HCT116 (cell line): Measurements from ENCODE around the gene NHSL1. TPM values are rescaled to one million over a fixed set of nuclear protein-coding genes. Genes with fewer than 3 reads are reported as not detected.

ENCODE experiments used
- ATAC-seq: fragments of 200-7000 bp; cut with Tn5 transposase; 2 replicates; pipeline ENCODE4 v1.9.1; 2020; ENCODE audit warnings: mild to moderate bottlenecking, moderate library complexity
- BruUV-seq: library from RNA; stranded (reverse); fragments of 400-500 nt; replicated peaks from 2 replicates; lab custom pipeline; 2021; lab: Mats Ljungman, UMichigan
- CTCF ChIA-PET: fragments of 300-600 bp; sonication (Branson Sonifier 250); formaldehyde crosslinking; loops from one replicate; lab custom pipeline; 2021; ENCODE audit warnings: antibody characterized with exemption; lab: Charles Lee
- POLR2A ChIA-PET: fragments of 300-600, 350-600 bp; sonication (Branson Sonifier 250); formaldehyde crosslinking; loops from one replicate; lab custom pipeline; 2021; ENCODE audit warnings: antibody characterized with exemption; lab: Charles Lee
- RAD21 ChIA-PET, 2 experiments: fragments of 300-600 bp; sonication (Branson Sonifier 250); formaldehyde crosslinking; loops; one replicate each; lab custom pipeline; 2023; ENCODE audit warnings: low total read pairs in 2 of 2; ENCODE audit not compliant: uncharacterized antibody in 2 of 2, unreplicated experiment in 2 of 2, low non-redundant PET in 1 of 2; lab: Charles Lee
- DNase-seq: peaks from one replicate; pipeline ENCODE4 v3.0.0-alpha.2; 2010; ENCODE audit warnings: low read depth, low spot score
- H2AFZ ChIP-seq: fragments of 200-600 bp; shearing (Covaris generic), sonication (generic); 2 replicates; pipeline ENCODE4 v1.6.1; 2017; ENCODE audit warnings: low read depth, mixed run types, mixed read lengths, antibody characterized with exemption, low read length; ENCODE audit not compliant: poor library complexity, severe bottlenecking
- H3K27ac ChIP-seq: 2 replicates; pipeline ENCODE4 v1.5.1; 2012; ENCODE audit warnings: low read depth, low read length
- H3K27me3 ChIP-seq: fragments of 200-600 bp; sonication (generic); 2 replicates; pipeline ENCODE4 v1.6.1; 2016; ENCODE audit warnings: mixed run types, low read length, mixed read lengths; ENCODE audit not compliant: insufficient read depth
- H3K36me3 ChIP-seq, 2 experiments: fragments of 200-500 bp in 1 of 2; fragments of 200-600 bp in 1 of 2; sonication (Bioruptor generic) in 1 of 2; sonication (generic) in 1 of 2; 2 replicates each; pipeline versions ENCODE4 v1.5.1 to v1.6.1; 2014 to 2016; ENCODE audit warnings: low read length in 2 of 2, inconsistent platforms in 1 of 2, mixed read lengths in 1 of 2, mixed run types in 1 of 2; ENCODE audit not compliant: insufficient read depth in 2 of 2, control insufficient read depth in 1 of 2
- H3K4me1 ChIP-seq, 2 experiments: fragments of 200-600 bp in 1 of 2; sonication (generic) in 1 of 2; 2 replicates each; pipeline versions ENCODE4 v1.5.1 to v1.6.1; 2012 to 2017; ENCODE audit warnings: low read length in 2 of 2, inconsistent platforms in 1 of 2, mild to moderate bottlenecking in 1 of 2, mixed read lengths in 1 of 2, mixed run types in 1 of 2, moderate library complexity in 1 of 2; ENCODE audit not compliant: insufficient read depth in 2 of 2, control insufficient read depth in 1 of 2
- H3K4me2 ChIP-seq: fragments of 200-600 bp; sonication (generic); 2 replicates; pipeline ENCODE4 v1.6.1; 2017; ENCODE audit warnings: mixed run types, low read length, mixed read lengths
- H3K4me3 ChIP-seq, 2 experiments: fragments of 200-600 bp in 1 of 2; sonication (generic) in 1 of 2; replicated peaks in 1 of 2; 2 replicates each; pipeline ENCODE4 v1.5.1; 2011 to 2016; ENCODE audit warnings: low read length in 2 of 2, control low read depth in 1 of 2, low read depth in 1 of 2, mild to moderate bottlenecking in 1 of 2, mixed read lengths in 1 of 2, mixed run types in 1 of 2
- H3K79me2 ChIP-seq: fragments of 200-600 bp; sonication (generic); 2 replicates; pipeline ENCODE4 v1.6.1; 2017; ENCODE audit warnings: mild to moderate bottlenecking, mixed run types, low read length, moderate library complexity, mixed read lengths; ENCODE audit not compliant: insufficient read depth
- H3K9ac ChIP-seq: fragments of 200-600 bp; sonication (generic); 2 replicates; pipeline ENCODE4 v1.6.1; 2016; ENCODE audit warnings: low read length, mixed read lengths
- H3K9me2 ChIP-seq: fragments of 200-600 bp; sonication (generic), shearing (Covaris generic); 2 replicates; pipeline ENCODE4 v1.6.1; 2017; ENCODE audit warnings: mixed run types, mild to moderate bottlenecking, moderate library complexity; ENCODE audit not compliant: insufficient read depth
- H3K9me3 ChIP-seq, 2 experiments: fragments of 200-500 bp in 1 of 2; fragments of 200-600 bp in 1 of 2; sonication (Bioruptor generic) in 1 of 2; sonication (generic) in 1 of 2; 2 replicates each; pipeline ENCODE4 v1.6.1; 2014 to 2017; ENCODE audit warnings: low read length in 2 of 2, mixed read lengths in 2 of 2, inconsistent platforms in 1 of 2, low read depth in 1 of 2, mild to moderate bottlenecking in 1 of 2, mixed run types in 1 of 2, moderate library complexity in 1 of 2; ENCODE audit not compliant: control insufficient read depth in 1 of 2, insufficient read depth in 1 of 2
- H4K20me1 ChIP-seq: fragments of 200-600 bp; sonication (generic), shearing (Covaris generic); 2 replicates; pipeline ENCODE4 v1.6.1; 2017; ENCODE audit warnings: mixed run types, mild to moderate bottlenecking, moderate library complexity; ENCODE audit not compliant: insufficient read depth
- CBX3 ChIP-seq: IDR thresholded peaks from 2 replicates; pipeline ENCODE4 v1.6.1; 2012; ENCODE audit warnings: low read depth
- CEBPB ChIP-seq: IDR thresholded peaks from 2 replicates; pipeline ENCODE4 v1.6.1; 2012; ENCODE audit warnings: low read depth
- EGR1 ChIP-seq: IDR thresholded peaks from 2 replicates; pipeline ENCODE4 v1.6.1; 2012; ENCODE audit warnings: low read depth
- ELF1 ChIP-seq: IDR thresholded peaks from 2 replicates; pipeline ENCODE4 v1.6.1; 2012; ENCODE audit warnings: low read depth, borderline replicate concordance
- EZH2 ChIP-seq: fragments of 200-600 bp; sonication (generic); IDR thresholded peaks from 2 replicates; pipeline ENCODE4 v1.6.1; 2017; ENCODE audit warnings: antibody characterized with exemption, mixed run types
- EZH2phosphoT487 ChIP-seq: fragments of 200-600 bp; IDR thresholded peaks from 2 replicates; pipeline ENCODE4 v1.6.1; 2018; ENCODE audit warnings: antibody characterized with exemption, borderline replicate concordance
- FOSL1 ChIP-seq: IDR thresholded peaks from 2 replicates; pipeline ENCODE4 v1.6.1; 2012; ENCODE audit warnings: low read depth
- JUND ChIP-seq: IDR thresholded peaks from 2 replicates; pipeline ENCODE4 v1.6.1; 2012
- POLR2A ChIP-seq: IDR thresholded peaks from 2 replicates; pipeline ENCODE4 v1.7.0; 2011; ENCODE audit warnings: borderline replicate concordance; ENCODE audit not compliant: insufficient read depth, insufficient read length; ENCODE audit errors: extremely low read depth
- RAD21 ChIP-seq: IDR thresholded peaks from 2 replicates; pipeline ENCODE4 v1.6.1; 2012; ENCODE audit warnings: low read depth, mild to moderate bottlenecking
- SP1 ChIP-seq: IDR thresholded peaks from 2 replicates; pipeline ENCODE4 v1.6.1; 2012; ENCODE audit warnings: low read depth
- SRF ChIP-seq: IDR thresholded peaks from 2 replicates; pipeline ENCODE4 v1.6.1; 2012; ENCODE audit warnings: low read depth
- TCF7L2 ChIP-seq: IDR thresholded peaks from 2 replicates; pipeline ENCODE4 v1.7.0; 2011; ENCODE audit warnings: borderline replicate concordance, inconsistent platforms; ENCODE audit not compliant: insufficient read depth, insufficient read length; ENCODE audit errors: extremely low read depth
- ZFX ChIP-seq: fragments of 450-650 bp; IDR thresholded peaks from 2 replicates; pipeline ENCODE4 v1.6.1; 2017
- ZNF274 ChIP-seq: fragments of 200-500 bp; sonication (Bioruptor generic); IDR thresholded peaks from 2 replicates; pipeline ENCODE4 v1.6.1; 2014; ENCODE audit warnings: mild to moderate bottlenecking, low read depth, low read length, inconsistent platforms
- intact Hi-C: fragments of 100-400 bp; cut with micrococcal nuclease; formaldehyde crosslinking; loops from 2 replicates; pipeline ENCODE4 v1.10.0; 2022
- total RNA-seq: library from RNA; stranded (reverse); gene quantifications from one replicate; pipeline ENCODE4 v1.2.1, GENCODE V29; 2021; ENCODE audit not compliant: unreplicated experiment
- TF ChIP-seq, protein P1 (sequence below): IDR thresholded peaks from 2 replicates; pipeline ENCODE4 v1.6.1; 2012
- TF ChIP-seq, protein P2 (sequence below): IDR thresholded peaks from 2 replicates; pipeline ENCODE4 v1.6.1; 2012
- TF ChIP-seq, protein P3 (sequence below), 3 experiments: fragments of 200-600 bp in 1 of 3; sonication (generic) in 1 of 3; IDR thresholded peaks in 2 of 3; conservative IDR thresholded peaks in 1 of 3; 2 replicates each; pipeline ENCODE4 v1.5.1; 2012 to 2017; ENCODE audit warnings: low read depth in 2 of 3, low read length in 2 of 3, antibody characterized with exemption in 1 of 3, borderline replicate concordance in 1 of 3, control low read depth in 1 of 3, mild to moderate bottlenecking in 1 of 3, mixed read lengths in 1 of 3, mixed run types in 1 of 3, moderate library complexity in 1 of 3; ENCODE audit not compliant: insufficient read depth in 1 of 3

The NHSL1 gene
- total RNA-seq, 1 experiment from 2014 or later: 15.4 TPM

- Histone ChIP-seq H3K9me2 (no peaks in the 10 kb centered on the region), H3K4me2 (peak overlapping the region; percentile 42), H3K27ac (peak overlapping the region; percentile 40; the same call in 1 of the 2 replicates), H4K20me1 (no peaks in the 10 kb centered on the region), H3K79me2 (no peaks in the 10 kb centered on the region), H3K27me3 (no peaks in the 10 kb centered on the region), H3K4me3 (no peak overlapping the region), H2AFZ (no peak overlapping the region), H3K4me1 (peaks cover 8 to 28% of the 10 kb centered on the region in 2 experiments; a peak in 3 of 4 replicates), H3K9ac (peak overlapping the region; percentile 34; the same call in 1 of the 2 replicates), H3K36me3 (no peaks in the 10 kb centered on the region), H3K9me3 (no peaks in the 10 kb centered on the region)
- intact Hi-C loops: no loop called here
- ChIA-PET RAD21 (interaction anchor here in 1 of 2 experiments (0.6 kb wide), 1 partner anchor 1577 kb away, joined by 4 read pairs; no protein-coding TSS in a partner anchor), POLR2A (interaction anchor here (2.1 kb wide), 1 partner anchor 9 kb away, joined by 13 read pairs; no protein-coding TSS in a partner anchor), CTCF (no interaction called here)
- TF ChIP-seq JUND (peak; percentile 67), CBX3 (peak; percentile 65), FOSL1 (peak; percentile 72), RAD21 (no peak), SP1 (peak; percentile 62), EZH2 (no peak), EZH2phosphoT487 (no peak), ZNF274 (no peak), EGR1 (no peak), SRF (peak; percentile 80), ELF1 (no peak), ZFX (no peak), CEBPB (no peak), POLR2A (no peak), TCF7L2 (no peak)
- TF ChIP-seq, protein P1, sequence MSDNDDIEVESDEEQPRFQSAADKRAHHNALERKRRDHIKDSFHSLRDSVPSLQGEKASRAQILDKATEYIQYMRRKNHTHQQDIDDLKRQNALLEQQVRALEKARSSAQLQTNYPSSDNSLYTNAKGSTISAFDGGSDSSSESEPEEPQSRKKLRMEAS: 0 out of 2 replicates have a peak, but pooled peaks have one; percentile 17
- TF ChIP-seq, protein P2, sequence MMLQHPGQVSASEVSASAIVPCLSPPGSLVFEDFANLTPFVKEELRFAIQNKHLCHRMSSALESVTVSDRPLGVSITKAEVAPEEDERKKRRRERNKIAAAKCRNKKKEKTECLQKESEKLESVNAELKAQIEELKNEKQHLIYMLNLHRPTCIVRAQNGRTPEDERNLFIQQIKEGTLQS: no peak
- TF ChIP-seq, protein P3, sequence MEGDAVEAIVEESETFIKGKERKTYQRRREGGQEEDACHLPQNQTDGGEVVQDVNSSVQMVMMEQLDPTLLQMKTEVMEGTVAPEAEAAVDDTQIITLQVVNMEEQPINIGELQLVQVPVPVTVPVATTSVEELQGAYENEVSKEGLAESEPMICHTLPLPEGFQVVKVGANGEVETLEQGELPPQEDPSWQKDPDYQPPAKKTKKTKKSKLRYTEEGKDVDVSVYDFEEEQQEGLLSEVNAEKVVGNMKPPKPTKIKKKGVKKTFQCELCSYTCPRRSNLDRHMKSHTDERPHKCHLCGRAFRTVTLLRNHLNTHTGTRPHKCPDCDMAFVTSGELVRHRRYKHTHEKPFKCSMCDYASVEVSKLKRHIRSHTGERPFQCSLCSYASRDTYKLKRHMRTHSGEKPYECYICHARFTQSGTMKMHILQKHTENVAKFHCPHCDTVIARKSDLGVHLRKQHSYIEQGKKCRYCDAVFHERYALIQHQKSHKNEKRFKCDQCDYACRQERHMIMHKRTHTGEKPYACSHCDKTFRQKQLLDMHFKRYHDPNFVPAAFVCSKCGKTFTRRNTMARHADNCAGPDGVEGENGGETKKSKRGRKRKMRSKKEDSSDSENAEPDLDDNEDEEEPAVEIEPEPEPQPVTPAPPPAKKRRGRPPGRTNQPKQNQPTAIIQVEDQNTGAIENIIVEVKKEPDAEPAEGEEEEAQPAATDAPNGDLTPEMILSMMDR (IDR thresholded peaks at IDR 0.05 in 2 of 3, conservative IDR thresholded peaks at IDR 0.05 in 1 of 3; ENCODE audit: borderline replicate concordance in 1 of 3, insufficient read depth in 1 of 3, low read depth in 2 of 3, low read length in 2 of 3): no peak
- peak; percentile 70 for DNase-seq
- no TSS peak for BruUV-seq
- ATAC-seq: peak; percentile 89
These were observed 34.2 kb downstream of the NHSL1 start for GRCh38 chr6:138465007-138465645.
